Muscle layer of colon (tissue), 2 donors: ENCODE data around the gene ARFGEF3.
A peak's percentile ranks its signal among the peaks of the same experiment; 100 is the strongest.

Source experiments
- H3K27ac ChIP-seq: one replicate; pipeline ENCODE4 v1.7.0; 2013; ENCODE audit warnings: low read depth, mild to moderate bottlenecking, low read length, moderate library complexity
- H3K27me3 ChIP-seq, 2 donors: one replicate each; pipeline ENCODE4 v1.7.0; 2013; ENCODE audit warnings: low read length in 2 of 2, mild to moderate bottlenecking in 2 of 2; ENCODE audit not compliant: insufficient read depth in 2 of 2, control insufficient read depth in 1 of 2
- H3K36me3 ChIP-seq: one replicate; pipeline ENCODE4 v1.7.0; 2013; ENCODE audit warnings: mild to moderate bottlenecking, low read length; ENCODE audit not compliant: insufficient read depth
- H3K4me1 ChIP-seq: one replicate; pipeline ENCODE4 v1.7.0; 2013; ENCODE audit warnings: mild to moderate bottlenecking, low read length; ENCODE audit not compliant: insufficient read depth
- H3K4me3 ChIP-seq, 2 donors: one replicate each; pipeline ENCODE4 v1.7.0; 2013; ENCODE audit warnings: low read length in 2 of 2, low read depth in 1 of 2, mild to moderate bottlenecking in 1 of 2, moderate library complexity in 1 of 2
- H3K9ac ChIP-seq: one replicate; pipeline ENCODE4 v1.7.0; 2013; ENCODE audit warnings: low read length
- H3K9me3 ChIP-seq: one replicate; pipeline ENCODE4 v1.7.0; 2013; ENCODE audit warnings: mild to moderate bottlenecking, low read length
- donor health status: abdominal sarcoma.
- donor health status: Adenocarcinoma of cecum.

The ARFGEF3 gene

GRCh38 chr6:138129190-138129589 is 32.5 kb upstream of the ARFGEF3 start:
- Histone ChIP-seq H3K4me1 (no peaks in the 10 kb centered on the region), H3K27ac (no peak overlapping the region), H3K9me3 (no peaks in the 10 kb centered on the region), H3K27me3 (no peaks in the 10 kb centered on the region), H3K4me3 (no peak overlapping the region), H3K9ac (no peak overlapping the region), H3K36me3 (no peaks in the 10 kb centered on the region)

GRCh38 chr6:138142806-138143205 is 18.9 kb upstream of the ARFGEF3 start:
- no peak overlapping the region for H3K9ac ChIP-seq
- H3K9me3 ChIP-seq: no peaks in the 10 kb centered on the region
- H3K27ac ChIP-seq: no peak overlapping the region
- H3K4me1 ChIP-seq: no peaks in the 10 kb centered on the region
- H3K27me3 ChIP-seq: no peaks in the 10 kb centered on the region
- H3K4me3 ChIP-seq: no peak overlapping the region
- H3K36me3 ChIP-seq: no peaks in the 10 kb centered on the region

GRCh38 chr6:138145402-138145801 is 16.3 kb upstream of the ARFGEF3 start:
- H3K36me3 ChIP-seq: no peaks in the 10 kb centered on the region
- H3K9me3 ChIP-seq: no peaks in the 10 kb centered on the region
- H3K27me3 ChIP-seq: no peaks in the 10 kb centered on the region
- no peaks in the 10 kb centered on the region for H3K4me1 ChIP-seq
- no peak overlapping the region for H3K9ac ChIP-seq
- H3K27ac ChIP-seq: no peak overlapping the region
- no peak overlapping the region for H3K4me3 ChIP-seq

- no peak overlapping the region for H3K4me3 ChIP-seq
- no peak overlapping the region for H3K9ac ChIP-seq
- no peaks in the 10 kb centered on the region for H3K36me3 ChIP-seq
- no peaks in the 10 kb centered on the region for H3K27me3 ChIP-seq
- H3K9me3 ChIP-seq: no peaks in the 10 kb centered on the region
- H3K27ac ChIP-seq: no peak overlapping the region
- H3K4me1 ChIP-seq: no peaks in the 10 kb centered on the region
These were observed 15.2 kb upstream of the ARFGEF3 start for GRCh38 chr6:138146544-138146943.

DNA sequence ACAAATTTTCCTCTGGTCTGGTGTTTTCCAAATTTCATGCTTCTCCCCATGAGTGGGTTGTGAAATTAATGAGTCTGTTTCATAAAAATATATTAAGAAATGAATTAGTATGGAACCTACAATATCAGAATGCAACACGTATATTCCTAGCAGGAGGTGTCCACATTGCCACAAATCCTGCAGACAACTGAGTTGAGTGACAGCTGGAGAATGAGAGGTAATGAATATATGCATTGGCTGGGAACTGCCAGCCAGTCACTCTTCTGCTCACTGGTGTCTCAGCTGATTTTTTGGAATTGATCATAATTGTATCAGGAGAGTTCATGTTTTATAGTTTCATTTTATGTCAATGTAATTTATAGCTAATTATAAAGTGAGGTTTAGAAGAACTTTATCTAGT is 6.3 kb upstream of the ARFGEF3 start:
- H3K36me3 ChIP-seq: no peaks in the 10 kb centered on the region
- peaks cover 5% of the 10 kb centered on the region for H3K9me3 ChIP-seq
- H3K4me3 ChIP-seq: no peak overlapping the region
- H3K27ac ChIP-seq: no peak overlapping the region
- peaks cover 3 to 4% of the 10 kb centered on the region in 2 donors for H3K27me3 ChIP-seq
- no peak overlapping the region for H3K9ac ChIP-seq
- H3K4me1 ChIP-seq: no peaks in the 10 kb centered on the region

GRCh38 chr6:138157986-138158638 is 3.6 kb upstream of the ARFGEF3 start:
- Histone ChIP-seq H3K36me3 (no peaks in the 10 kb centered on the region), H3K27ac (no peak overlapping the region), H3K9me3 (no peaks in the 10 kb centered on the region), H3K4me1 (no peaks in the 10 kb centered on the region), H3K27me3 (peaks cover 9 to 23% of the 10 kb centered on the region in 2 donors), H3K9ac (no peak overlapping the region), H3K4me3 (no peak overlapping the region)

GRCh38 chr6:138159246-138159645 is 2.5 kb upstream of the ARFGEF3 start:
- H3K9me3 ChIP-seq: no peaks in the 10 kb centered on the region
- no peaks in the 10 kb centered on the region for H3K36me3 ChIP-seq
- no peaks in the 10 kb centered on the region for H3K4me1 ChIP-seq
- H3K9ac ChIP-seq: no peak overlapping the region
- H3K4me3 ChIP-seq: no peak overlapping the region
- H3K27me3 ChIP-seq: peaks cover 9 to 23% of the 10 kb centered on the region in 2 donors
- no peak overlapping the region for H3K27ac ChIP-seq

GRCh38 chr6:138160329-138161087 is 1.2 kb upstream of the ARFGEF3 start:
- Histone ChIP-seq H3K4me3 (no peak overlapping the region), H3K9me3 (no peaks in the 10 kb centered on the region), H3K4me1 (no peaks in the 10 kb centered on the region), H3K27ac (no peak overlapping the region), H3K9ac (no peak overlapping the region), H3K27me3 (peaks cover 9 to 23% of the 10 kb centered on the region in 2 donors), H3K36me3 (no peaks in the 10 kb centered on the region)

DNA sequence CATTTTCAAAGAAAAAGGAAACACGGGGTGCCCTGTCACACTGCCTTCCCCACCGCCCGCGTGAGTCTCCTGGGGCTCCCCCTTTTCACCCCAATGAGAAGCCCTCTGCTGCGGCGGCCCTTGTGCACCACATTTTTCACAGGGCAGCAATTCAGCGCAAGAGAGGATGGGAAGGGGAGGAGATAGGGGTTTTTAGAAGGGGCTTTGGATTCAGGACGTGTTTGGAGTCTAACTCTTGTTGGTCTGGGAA is 726 bp upstream of the ARFGEF3 start:
- no peaks in the 10 kb centered on the region for H3K36me3 ChIP-seq
- no peaks in the 10 kb centered on the region for H3K9me3 ChIP-seq
- H3K4me1 ChIP-seq: no peaks in the 10 kb centered on the region
- no peak overlapping the region for H3K4me3 ChIP-seq
- H3K27me3 ChIP-seq: peaks cover 9 to 23% of the 10 kb centered on the region in 2 donors
- H3K9ac ChIP-seq: no peak overlapping the region
- no peak overlapping the region for H3K27ac ChIP-seq

- Histone ChIP-seq H3K27me3 (peaks cover 9 to 23% of the 10 kb centered on the region in 2 donors), H3K27ac (no peak overlapping the region), H3K4me3 (peak overlapping the region; percentile 60 to 61), H3K9ac (no peak overlapping the region), H3K9me3 (no peaks in the 10 kb centered on the region), H3K4me1 (no peaks in the 10 kb centered on the region), H3K36me3 (no peaks in the 10 kb centered on the region)
These were observed 594 bp downstream of the ARFGEF3 start for GRCh38 chr6:138162111-138162954.

GRCh38 chr6:138162955-138163575 is 1.3 kb downstream of the ARFGEF3 start:
- no peak overlapping the region for H3K9ac ChIP-seq
- H3K27ac ChIP-seq: no peak overlapping the region

More at GRCh38 chr6:138162955-138163575, 1.3 kb downstream of the ARFGEF3 start:
- Histone ChIP-seq H3K9me3 (no peaks in the 10 kb centered on the region), H3K27me3 (peaks cover 9 to 23% of the 10 kb centered on the region in 2 donors), H3K4me1 (no peaks in the 10 kb centered on the region), H3K4me3 (no peak overlapping the region), H3K36me3 (no peaks in the 10 kb centered on the region)
